WI38 (cell line): Measurements from ENCODE around the gene TRMT10C.
"Not testable (repeated sequence)": the region's sequence is repeated elsewhere in the genome, so short reads cannot be mapped to it uniquely, and the experiment has no call there.

Experiments used
- H3K4me3 ChIP-seq: 2 replicates; pipeline ENCODE4 v1.5.1; 2011; ENCODE audit warnings: low read depth, mild to moderate bottlenecking, control low read depth, low read length
- TF ChIP-seq, protein P1 (sequence below): IDR thresholded peaks from 2 replicates; pipeline ENCODE4 v1.5.1; 2012; ENCODE audit warnings: low read depth, mild to moderate bottlenecking, control low read depth, low read length

Gene TRMT10C

DNA sequence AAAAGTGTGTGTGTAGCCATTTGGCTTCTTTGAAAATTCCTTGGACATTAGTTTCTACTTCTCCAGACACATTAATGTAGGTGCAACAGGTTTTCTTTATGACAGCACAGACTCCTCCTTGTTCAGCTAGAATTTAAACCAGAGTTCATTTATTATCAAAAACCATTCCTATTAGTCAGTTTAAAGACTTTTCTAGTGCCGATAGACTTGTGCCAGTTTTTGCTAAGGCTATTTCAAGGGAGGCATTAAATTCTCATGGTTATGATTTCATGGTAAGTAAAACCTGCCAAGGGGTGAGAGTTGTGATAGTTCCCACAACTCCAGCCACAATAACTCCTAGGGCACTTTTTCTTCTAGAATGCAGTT lies 28.1 kb upstream of the TRMT10C start:
- H3K4me3 ChIP-seq = no peak overlapping the region
- TF ChIP-seq, protein P1, sequence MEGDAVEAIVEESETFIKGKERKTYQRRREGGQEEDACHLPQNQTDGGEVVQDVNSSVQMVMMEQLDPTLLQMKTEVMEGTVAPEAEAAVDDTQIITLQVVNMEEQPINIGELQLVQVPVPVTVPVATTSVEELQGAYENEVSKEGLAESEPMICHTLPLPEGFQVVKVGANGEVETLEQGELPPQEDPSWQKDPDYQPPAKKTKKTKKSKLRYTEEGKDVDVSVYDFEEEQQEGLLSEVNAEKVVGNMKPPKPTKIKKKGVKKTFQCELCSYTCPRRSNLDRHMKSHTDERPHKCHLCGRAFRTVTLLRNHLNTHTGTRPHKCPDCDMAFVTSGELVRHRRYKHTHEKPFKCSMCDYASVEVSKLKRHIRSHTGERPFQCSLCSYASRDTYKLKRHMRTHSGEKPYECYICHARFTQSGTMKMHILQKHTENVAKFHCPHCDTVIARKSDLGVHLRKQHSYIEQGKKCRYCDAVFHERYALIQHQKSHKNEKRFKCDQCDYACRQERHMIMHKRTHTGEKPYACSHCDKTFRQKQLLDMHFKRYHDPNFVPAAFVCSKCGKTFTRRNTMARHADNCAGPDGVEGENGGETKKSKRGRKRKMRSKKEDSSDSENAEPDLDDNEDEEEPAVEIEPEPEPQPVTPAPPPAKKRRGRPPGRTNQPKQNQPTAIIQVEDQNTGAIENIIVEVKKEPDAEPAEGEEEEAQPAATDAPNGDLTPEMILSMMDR = no peak

DNA sequence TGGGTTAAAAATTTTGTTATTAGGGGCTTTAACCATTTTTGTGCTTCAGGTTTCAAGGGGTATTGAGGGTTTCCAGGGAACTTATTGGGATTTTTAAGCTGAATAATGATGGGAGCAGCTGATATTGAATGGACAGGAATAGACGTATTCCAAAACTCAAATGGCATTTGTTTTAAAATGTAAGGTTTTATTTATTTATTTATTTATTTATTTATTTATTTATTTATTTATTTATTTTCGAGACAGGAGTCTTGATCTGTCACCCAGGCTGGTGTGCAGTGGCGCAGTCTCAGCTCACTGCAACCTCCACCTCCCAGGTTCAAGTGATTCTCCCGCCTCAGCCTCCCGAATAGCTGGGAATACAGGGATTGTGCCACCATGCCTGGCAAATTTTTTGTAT lies 26.4 kb upstream of the TRMT10C start:
- TF ChIP-seq, protein P1 = no peak
- H3K4me3 ChIP-seq = no peak overlapping the region

DNA sequence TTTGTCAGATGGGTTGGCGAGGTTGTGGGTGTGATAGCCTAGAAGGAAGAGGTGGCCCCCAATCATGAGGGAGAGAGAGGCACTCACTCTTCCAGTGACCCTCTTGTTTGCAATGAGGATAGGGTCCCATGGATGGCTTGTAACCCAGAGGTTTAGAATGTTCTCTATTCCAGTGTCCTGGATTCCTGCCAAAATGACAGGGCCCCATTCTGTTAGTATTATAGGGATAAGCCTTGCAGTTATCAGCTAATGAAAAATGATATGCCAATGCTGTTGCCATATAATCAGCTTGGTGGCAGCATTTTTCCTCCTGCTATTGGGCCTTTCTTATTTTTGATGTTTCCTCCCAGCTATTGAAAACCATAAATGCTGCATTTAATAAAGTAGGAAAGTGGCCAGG lies 25.4 kb upstream of the TRMT10C start:
- TF ChIP-seq, protein P1 = no peak
- no peak overlapping the region for H3K4me3 ChIP-seq

DNA sequence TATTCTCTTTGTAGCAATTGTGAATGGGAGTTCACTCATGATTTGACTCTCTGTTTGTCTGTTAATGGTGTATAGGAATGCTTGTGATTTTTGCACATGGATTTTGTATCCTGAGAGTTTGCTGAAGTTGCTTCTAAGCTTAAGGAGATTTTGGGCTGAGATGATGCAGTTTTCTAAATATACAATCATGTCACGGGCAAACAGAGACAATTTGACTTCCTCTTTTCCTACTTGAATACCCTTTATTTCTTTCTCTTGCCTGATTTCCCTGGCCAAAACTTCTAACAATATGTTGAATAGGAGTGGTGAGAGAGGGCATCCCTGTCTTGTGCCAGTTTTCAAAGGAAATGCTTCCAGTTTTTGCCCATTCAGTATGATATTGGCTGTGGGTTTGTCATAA lies 24.7 kb upstream of the TRMT10C start:
- not testable (repeated sequence) for H3K4me3 ChIP-seq

DNA sequence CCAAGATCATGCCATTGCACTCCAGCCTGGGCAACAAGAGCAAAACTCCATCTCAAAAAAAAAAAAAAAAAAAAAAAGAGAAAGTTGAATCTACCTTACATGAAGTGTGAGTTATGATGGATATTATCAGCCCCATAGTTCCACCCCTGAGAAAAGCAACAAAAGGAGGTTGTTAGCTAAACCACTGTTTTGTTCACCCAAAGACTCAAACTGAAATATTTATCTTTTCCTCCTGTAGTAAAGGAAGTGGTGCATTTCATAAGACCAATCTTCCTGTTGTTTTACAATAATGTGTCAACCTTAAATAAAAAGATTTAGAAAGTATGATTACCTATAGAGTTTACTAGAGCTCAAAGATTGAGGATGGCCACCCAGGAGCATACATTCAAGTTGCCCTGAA lies 18.7 kb upstream of the TRMT10C start:
- no peak overlapping the region for H3K4me3 ChIP-seq
- TF ChIP-seq, protein P1 = no peak

DNA sequence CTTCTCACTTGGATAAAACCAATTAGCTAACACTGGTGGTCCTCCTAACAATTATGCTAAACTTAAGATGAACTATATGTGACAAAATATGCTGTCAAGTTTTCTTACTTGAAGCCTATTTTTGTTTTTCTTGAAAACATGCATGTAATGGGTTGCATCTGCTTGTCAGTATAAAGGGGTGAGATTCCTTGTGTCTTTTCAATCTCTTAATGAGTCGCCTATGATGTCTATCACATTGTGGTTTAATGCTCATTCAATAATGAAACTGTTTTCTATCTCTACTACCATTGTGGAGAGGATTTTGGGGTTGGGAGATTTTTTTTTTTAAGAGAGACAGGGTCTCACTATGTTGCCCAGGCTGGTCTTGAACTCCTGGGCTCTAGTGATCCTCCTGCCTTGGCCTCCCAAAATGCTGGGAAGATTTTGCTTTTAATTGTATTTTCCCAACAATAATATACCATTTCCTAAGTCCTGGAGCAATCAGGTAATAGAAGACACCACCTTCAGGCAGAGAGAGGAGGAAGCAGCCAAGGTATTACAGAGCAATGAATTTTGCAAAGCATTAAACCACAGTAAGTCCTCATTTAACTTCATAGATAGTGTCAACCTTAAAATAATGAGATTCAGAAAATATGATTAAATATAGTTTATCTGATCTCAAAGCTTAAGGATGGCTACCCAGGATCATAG lies 17.4 kb upstream of the TRMT10C start:
- TF ChIP-seq, protein P1 = no peak
- no peak overlapping the region for H3K4me3 ChIP-seq

DNA sequence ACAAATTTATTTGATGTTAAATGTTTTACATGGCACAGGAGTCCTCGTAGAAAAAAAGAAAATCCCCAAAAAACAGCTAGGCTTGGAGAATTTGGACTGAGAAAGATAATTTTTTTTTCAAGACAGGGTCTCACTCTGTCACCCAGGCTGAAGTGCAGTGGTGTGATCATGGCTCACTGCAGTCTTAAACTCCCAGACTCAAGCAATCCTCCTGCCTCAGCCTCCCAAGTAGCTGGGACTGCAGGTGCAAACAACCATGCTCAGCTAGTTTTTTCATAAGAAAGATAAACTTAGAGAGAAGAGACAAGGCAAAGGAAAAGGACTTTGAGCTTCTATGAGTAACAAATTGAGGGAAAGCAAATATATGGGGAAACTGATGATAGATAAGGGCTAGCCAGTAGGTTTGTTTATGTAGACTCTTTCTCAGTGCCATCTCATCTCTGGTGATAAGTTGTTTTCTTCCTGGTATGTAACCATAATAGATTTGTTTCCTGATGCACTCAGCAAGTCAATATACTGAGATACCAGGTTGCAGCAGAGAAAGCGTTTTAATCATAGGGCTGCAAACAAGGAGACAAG lies 13.1 kb upstream of the TRMT10C start:
- H3K4me3 ChIP-seq = no peak overlapping the region
- TF ChIP-seq, protein P1 = no peak

DNA sequence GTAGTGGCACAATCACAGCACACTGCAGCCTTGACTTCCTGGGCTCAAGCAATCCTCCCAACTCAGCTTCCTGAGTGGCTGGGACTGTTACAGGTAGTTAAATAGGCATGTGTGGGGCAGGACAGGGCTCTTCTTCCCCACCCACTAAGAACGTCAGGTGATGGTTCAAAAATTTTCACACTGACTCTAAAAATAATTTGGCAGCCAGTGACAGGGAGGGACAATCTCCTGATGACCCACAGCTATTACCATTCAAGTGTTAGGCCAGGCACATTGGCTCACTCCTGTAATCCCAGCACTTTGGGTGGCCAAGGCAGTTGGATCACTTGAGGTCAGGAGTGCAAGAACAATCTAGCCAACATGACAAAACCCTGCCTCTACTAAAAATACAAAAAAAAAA lies 12.2 kb upstream of the TRMT10C start:
- no peak overlapping the region for H3K4me3 ChIP-seq
- TF ChIP-seq, protein P1 = no peak

DNA sequence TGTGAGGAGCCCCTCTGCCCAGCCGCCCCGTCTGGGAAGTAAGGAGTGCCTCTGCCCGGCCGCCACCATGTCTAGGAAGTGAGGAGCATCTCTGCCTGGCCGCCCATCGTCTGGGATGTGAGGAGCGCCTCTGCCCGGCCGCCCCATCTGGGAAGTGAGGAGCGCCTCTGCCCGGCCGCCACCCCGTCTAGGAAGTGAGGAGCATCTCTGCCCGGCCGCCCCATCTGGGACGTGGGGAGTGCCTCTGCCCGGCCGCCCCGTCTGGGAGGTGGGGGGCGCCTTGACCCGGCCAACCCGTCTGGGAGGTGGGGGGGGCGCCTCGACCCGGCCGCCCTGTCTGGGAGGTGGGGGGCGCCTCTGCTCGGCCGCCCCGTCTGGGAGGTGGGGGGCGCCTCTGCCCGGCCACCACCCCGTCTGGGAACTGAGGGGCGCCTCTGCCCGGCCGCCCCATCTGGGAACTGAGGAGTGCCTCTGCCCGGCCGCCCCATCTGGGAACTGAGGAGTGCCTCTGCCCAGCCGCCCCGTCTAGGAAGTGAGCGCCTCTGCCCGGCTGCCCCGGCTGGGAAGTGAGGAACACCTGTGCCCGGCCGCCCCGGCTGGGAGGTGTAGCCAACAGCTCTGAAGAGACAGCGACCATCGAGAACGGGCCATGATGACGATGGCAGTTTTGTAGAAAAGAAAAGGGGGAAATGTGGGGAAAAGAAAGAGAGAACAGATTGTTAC lies 10.1 kb upstream of the TRMT10C start:
- not testable (repeated sequence) for H3K4me3 ChIP-seq

DNA sequence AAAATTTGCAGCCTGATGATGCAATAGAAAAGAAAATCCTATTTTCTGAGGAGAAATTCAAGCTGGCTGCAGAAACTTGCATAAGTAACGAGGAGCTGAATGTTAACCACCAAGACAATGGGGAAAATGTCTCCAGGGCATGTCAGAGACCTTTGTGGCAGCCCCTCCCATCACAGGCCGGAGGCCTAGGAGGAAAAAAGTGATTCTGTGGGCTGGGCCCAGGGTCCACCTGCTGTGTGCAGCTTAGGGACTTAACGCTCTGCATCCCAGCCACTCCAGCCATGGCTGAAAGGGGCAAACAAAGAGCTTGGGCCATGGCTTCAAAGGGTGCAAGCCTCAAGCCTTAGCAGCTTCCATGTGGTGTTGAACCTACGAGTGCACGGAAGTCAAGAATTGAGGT lies 8.3 kb upstream of the TRMT10C start:
- not testable (repeated sequence) for H3K4me3 ChIP-seq
